NCI-H460 (cell line): Measurements from ENCODE around the gene SLC25A21. TPM values are rescaled to one million over a fixed set of nuclear protein-coding genes. Genes with fewer than 3 reads are reported as not detected.

Source experiments
- DNase-seq: peaks from one replicate; pipeline ENCODE4 v3.0.0-alpha.2; 2016; ENCODE audit warnings: low read depth; ENCODE audit errors: extremely low read depth
- total RNA-seq: library from RNA; depleted of rRNA; stranded (reverse); fragments of >200 nt; shearing (Covaris generic); gene quantifications from 2 replicates; pipeline ENCODE4 v1.2.3, GENCODE V29; 2014

SLC25A21 gene
- total RNA-seq, 1 experiment from 2014 or later = 1.7 TPM

DNA sequence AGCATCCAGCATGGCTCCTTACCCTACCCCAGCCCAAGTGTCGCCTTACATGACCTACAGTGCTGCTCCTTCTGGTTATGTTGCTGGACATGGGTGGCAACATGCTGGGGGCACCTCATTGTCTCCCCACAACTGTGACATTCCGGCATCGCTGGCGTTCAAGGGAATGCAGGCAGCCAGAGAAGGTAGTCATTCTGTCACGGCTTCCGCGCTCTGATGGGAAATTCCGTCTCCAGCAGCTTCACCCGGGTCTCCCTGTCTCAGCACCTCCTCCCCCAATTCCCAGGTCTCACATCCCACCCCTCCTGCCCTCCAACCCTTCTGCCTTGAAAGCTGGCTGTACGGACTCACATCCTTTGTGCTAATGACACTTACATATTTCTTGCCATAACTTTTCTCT lies 496.2 kb downstream of the SLC25A21 start:
- no peak for DNase-seq

DNA sequence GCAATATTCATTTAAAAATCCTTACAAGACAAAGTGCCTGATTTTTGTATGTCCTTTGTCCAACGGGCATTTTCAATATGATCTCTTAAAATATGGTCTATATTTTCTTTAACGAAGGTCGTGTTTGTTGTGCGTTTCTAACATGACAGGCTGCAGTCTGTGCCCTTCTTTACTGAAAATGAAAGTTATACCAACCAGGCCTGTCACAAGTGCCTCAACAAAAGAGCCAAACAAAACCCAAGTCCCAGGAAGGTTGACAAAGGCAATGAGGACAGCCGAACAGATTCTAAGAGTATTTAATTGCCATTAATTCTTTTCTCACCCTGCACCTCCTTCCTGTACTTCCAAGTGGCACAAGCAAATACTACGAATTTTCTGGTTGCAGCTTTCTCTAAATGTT lies 496.8 kb downstream of the SLC25A21 start:
- DNase-seq = no peak

DNA sequence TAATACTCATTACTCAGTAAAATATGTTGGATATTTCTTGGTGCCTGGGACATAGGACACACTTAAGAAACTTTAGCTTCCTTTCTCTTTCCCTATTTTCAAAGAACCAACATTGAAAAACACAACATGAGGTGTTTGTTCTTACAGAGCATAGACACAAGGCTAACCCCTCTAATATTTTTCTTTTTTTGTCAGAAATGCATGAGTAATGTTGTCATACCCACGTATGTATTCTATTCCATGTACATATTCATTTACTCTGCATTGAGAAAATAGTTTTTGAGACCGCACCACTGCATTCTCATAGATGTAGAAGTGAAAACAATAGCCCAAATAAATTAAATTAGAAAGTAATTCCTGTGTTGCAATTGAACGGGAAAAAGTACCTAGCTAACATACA lies 497.7 kb downstream of the SLC25A21 start:
- no peak for DNase-seq

- no peak for DNase-seq
Measured at GRCh38 chr14:36672095-36672494, 500.3 kb downstream of the SLC25A21 start.

- no peak for DNase-seq
Measured at GRCh38 chr14:36671149-36671548, 501.3 kb downstream of the SLC25A21 start.

DNA sequence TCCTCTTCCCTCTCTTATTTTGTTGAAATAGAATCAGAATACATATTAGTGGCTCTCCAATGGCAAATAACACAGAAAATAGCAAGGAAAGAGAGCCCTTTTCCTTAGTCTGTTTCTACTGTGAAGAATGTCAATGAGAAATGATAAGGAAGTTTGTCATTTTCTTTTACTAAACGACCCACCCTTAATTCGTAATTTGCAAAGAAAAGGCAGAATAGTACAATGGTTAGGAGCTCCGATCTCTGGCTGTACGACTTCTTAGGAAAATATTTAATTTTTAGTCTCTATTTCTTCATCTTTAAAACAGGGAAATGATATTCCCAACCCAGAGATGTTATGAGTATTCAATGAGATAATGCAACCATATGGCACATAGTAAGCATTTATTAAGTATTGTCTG lies 504.7 kb downstream of the SLC25A21 start:
- no peak for DNase-seq

- DNase-seq = no peak
Measured at GRCh38 chr14:36666416-36667206, 505.8 kb downstream of the SLC25A21 start.

GRCh38 chr14:36665887-36666415 lies 506.5 kb downstream of the SLC25A21 start:
- no peak for DNase-seq

DNA sequence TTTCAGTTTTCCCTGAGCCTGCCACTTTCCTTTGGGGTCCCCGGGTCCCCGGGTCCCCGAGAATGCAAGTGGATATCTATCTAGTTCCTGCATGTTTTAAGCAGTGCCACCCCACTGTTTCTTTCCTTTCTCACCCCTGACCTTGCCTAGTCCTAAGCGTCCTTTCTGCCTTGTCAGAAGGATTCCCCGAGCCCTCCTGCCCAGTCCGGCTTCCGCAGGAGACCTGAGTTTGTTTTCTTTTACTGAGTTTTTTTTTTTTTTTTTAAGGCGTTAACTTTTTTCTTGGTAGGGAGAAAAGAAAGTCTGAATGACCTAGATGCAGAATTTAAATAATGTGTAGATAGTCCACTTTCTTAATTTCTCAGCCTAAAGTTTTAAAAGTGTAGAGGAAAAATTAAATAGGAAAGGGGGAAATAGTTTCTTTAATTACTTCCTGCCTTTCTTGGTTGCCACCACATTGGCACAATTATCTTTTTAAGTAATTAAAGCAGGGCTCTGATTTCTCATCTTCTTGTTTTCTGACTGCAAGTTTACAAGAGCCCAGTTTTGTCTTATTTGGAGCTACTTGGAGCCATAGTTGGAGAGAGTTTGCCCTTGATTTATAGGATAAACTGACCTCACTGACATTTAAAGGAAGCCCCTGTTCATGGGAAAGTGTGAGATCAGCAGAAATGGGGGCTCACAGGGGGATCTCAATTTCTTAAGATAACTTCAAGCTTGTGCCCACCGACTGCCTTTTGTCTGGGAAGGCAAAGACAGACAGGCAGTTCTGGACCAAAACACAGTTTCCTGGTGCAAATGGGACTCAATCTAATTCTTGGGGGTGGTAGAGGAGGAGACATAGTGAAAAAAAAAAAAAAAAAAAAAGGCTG lies 507.8 kb downstream of the SLC25A21 start:
- no peak for DNase-seq

DNA sequence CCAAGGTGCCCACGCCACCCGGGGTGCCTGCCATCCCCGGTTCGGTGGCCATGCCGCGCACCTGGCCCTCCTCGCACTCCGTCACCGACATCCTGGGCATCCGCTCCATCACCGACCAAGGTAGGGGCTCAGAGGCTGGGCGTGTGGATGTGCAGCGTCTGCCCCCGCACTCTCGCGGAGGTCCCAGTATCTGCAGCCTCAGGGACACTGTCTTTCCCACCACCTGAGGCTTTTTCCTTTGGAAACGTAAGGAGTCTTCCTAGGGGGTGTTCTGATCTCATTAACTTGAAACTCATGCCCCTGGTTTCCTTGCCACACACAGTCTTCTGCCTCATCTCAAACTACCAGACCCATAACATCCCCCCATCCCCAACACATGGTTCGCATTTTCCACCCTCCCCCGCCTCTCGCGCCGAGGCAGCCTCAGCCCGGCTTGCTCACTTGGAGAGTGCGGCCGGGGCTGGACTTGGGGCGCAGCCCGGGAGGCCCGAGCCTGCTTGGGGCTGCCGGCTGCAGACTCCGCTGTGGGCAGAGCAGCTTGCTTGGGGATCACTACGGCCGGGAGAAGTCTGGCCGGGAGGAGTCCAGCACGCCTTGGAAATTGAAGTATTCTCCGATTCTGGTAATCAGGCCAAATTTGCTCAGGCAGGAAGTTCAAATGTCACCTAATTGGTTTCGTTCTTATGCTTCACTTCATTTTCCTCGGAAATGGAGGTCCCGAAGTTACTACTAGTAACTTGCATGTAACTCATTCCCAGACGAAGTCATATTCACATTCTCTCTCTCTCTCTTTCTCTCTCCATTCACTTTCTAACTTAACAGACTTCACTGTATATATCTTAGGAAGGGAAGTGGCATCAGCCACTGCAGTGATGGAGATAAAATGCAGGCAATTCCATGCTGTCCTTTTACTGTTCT lies 508.7 kb downstream of the SLC25A21 start:
- no peak for DNase-seq

DNA sequence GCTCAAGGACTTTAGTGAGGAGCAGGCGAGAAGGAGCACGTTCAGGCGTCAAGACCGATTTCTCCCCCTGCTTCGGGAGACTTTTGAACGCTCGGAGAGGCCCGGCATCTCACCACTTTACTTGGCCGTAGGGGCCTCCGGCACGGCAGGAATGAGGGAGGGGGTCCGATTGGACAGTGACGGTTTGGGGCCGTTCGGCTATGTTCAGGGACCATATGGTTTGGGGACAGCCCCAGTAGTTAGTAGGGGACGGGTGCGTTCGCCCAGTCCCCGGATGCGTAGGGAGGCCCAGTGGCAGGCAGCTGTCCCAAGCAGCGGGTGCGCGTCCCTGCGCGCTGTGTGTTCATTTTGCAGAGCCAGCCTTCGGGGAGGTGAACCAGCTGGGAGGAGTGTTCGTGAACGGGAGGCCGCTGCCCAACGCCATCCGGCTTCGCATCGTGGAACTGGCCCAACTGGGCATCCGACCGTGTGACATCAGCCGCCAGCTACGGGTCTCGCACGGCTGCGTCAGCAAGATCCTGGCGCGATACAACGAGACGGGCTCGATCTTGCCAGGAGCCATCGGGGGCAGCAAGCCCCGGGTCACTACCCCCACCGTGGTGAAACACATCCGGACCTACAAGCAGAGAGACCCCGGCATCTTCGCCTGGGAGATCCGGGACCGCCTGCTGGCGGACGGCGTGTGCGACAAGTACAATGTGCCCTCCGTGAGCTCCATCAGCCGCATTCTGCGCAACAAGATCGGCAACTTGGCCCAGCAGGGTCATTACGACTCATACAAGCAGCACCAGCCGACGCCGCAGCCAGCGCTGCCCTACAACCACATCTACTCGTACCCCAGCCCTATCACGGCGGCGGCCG lies 509.6 kb downstream of the SLC25A21 start:
- DNase-seq = peak; percentile 46

GRCh38 chr14:36662258-36662542 lies 510.2 kb downstream of the SLC25A21 start:
- no peak for DNase-seq

DNA sequence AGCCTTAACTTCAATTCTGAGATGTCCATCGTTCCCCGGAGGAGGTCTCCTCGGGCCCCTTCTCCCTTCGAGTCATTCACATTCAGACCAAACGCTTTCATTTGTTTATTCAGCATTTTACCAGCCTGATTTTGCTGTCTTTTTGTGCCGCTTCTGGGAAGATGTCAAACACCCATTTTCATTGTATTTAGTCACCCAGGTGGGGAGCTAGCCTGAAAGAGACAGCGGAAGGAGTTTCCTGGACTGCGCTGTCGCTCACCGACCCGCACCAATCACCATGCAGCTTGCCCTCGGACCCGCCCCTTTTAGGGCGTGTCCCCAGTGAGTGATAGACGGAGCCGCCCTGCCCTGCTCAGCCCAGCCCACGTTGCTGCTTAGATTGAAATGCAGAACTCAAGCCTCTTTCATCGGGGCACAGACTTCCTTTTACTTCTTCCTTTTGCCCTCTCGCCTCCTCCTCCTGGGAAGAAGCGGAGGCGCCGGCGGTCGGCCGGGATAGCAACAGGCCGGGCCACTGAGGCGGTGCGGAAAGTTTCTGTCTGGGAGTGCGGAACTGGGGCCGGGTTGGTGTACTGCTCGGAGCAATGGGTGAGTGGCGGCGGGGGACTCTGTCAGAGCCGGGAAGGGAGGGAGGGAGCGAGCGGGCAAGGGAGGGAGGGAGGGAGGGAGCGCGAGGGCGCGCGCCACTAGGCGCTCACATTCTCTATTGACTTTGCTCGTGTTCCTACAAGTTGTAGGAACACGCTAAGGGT lies 510.7 kb downstream of the SLC25A21 start, which contains the start of gene PAX9:
TSS of gene PAX9 (plus strand) at position 355 of the 752 bp plus-strand sequence. CDS start at position 585, 230 bp downstream.
- peak; percentile 93 for DNase-seq

DNA sequence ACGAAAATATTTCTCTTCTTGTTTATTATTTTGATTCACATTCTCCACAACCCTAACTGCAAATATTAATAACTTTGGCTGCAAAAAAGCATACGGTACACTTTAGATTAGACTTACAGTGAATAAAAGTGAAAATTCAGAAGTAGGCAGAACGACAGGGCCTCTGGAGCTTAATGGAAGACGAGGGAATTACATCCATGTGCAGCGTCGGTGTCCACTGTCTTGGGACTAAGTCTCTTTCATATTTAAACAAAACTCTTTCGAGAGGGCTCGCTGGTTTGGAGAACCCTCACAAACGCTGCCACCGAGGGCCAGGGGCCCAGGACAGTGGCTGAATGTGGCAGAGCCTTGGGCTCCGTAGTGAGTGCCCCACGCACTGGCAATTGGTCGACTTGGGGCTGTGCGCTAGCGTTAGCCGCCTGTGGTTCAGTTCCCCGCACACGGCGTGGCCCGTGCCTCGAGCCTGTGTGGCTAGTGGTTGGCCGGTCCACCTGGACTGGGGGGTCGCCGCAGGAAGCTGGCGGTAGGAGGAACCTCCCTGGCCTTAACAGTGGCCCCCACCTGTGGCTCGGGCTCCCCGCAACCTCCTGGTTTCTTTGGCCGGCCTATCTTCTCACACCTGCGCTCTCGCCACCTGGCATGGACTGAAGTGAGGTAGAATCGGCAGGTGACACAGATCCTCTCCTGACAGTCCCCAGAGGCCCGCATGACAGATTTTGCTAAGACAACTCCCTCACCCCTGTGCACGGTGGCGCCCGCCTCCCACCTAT lies 511.5 kb downstream of the SLC25A21 start:
- no peak for DNase-seq

DNA sequence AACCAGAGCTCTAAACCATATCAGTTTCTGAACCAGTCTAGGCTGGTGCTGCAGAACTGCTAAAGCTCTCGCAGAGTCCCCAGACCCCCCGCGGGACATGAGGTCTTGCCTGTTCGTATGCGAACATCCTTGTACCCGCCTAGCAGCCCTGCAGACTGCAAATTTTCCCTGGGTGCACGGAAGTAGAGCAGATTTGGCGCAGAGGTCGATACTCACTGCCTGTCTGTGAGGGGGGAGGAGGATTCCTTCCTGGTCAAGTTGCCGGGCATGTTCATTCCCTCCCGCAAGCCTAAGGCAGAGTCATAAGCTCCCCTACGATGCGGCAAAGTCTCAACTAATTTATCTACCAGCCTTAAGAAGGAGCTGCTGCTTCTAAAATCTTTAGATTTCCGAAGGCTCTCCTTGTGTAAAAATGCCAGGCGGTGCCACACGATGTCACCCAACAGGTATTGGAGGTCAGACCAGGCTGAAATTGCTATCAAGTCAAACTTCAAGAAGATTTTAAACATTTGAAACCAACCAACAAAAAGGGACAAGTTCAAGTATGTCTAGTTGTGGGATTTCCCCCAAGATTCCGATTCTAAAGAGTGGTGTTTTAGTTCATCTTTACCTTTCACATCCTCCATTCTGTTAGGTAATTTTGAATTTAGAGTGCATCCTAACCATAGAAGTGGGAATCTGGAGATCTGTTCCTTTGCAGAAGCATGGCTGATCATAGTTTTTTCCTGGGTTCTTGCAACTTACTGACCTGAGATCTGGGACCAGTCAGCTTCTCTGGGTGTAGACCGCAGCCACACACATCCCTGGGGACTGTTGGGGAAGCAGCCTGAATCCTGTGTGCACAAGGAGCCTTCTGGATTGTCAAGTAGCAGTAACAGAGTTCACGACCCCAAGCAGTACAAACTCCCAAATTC lies 512.3 kb downstream of the SLC25A21 start:
- no peak for DNase-seq

- DNase-seq = no peak
Measured at GRCh38 chr14:36659010-36659821, 513.2 kb downstream of the SLC25A21 start.
